H1 (cell line): ENCODE measurements around the gene ADGRB2. TPM values are rescaled to one million over a fixed set of nuclear protein-coding genes. Genes with fewer than 3 reads are reported as not detected.

ENCODE experiments used
- CTCF ChIA-PET: fragments of 300-600 bp; sonication (Branson Sonifier 250); formaldehyde crosslinking; loops from one replicate; lab custom pipeline; 2021; ENCODE audit not compliant: partially characterized antibody; lab: Charles Lee
- POLR2A ChIA-PET: fragments of 300-600 bp; sonication (Branson Sonifier 250); formaldehyde crosslinking; loops from one replicate; lab custom pipeline; 2021; ENCODE audit warnings: inconsistent platforms; ENCODE audit not compliant: partially characterized antibody; lab: Charles Lee
- DNase-seq, 2 experiments: peaks; one replicate each; pipeline versions ENCODE4 v3.0.0 to v3.0.0-alpha.2; 2010 to 2022; ENCODE audit warnings: low spot score in 2 of 2, low read depth in 1 of 2, mixed read lengths in 1 of 2
- FAIRE-seq: peaks from 2 replicates; lab custom pipeline; 2011; peaks lifted over from hg19 to GRCh38; lab: Jason Lieb, UNC
- H2AFZ ChIP-seq: 2 replicates; pipeline ENCODE4 v1.8.1; 2012; ENCODE audit warnings: low read length, inconsistent platforms
- H2AK5ac ChIP-seq: 2 replicates; pipeline ENCODE4 v1.6.1; 2013; ENCODE audit warnings: low read depth, low read length
- H2BK120ac ChIP-seq: replicated peaks from 2 replicates; pipeline ENCODE3; 2013; ENCODE audit warnings: low read depth, low read length, inconsistent platforms
- H2BK12ac ChIP-seq: 2 replicates; pipeline ENCODE4 v1.6.1; 2013; ENCODE audit warnings: low read depth, low read length
- H2BK15ac ChIP-seq: 2 replicates; pipeline ENCODE4 v1.6.1; 2013; ENCODE audit warnings: low read length
- H2BK20ac ChIP-seq: 2 replicates; pipeline ENCODE4 v1.6.1; 2013; ENCODE audit warnings: low read length
- H2BK5ac ChIP-seq: 2 replicates; pipeline ENCODE4 v1.6.1; 2013; ENCODE audit warnings: low read depth, low read length
- H3K14ac ChIP-seq: 2 replicates; pipeline ENCODE4 v1.6.1; 2013; ENCODE audit warnings: inconsistent platforms; ENCODE audit not compliant: insufficient read length
- H3K18ac ChIP-seq: 2 replicates; pipeline ENCODE4 v1.6.1; 2013; ENCODE audit warnings: low read length; ENCODE audit errors: extremely low read depth
- H3K23ac ChIP-seq: 2 replicates; pipeline ENCODE4 v1.6.1; 2013; ENCODE audit warnings: inconsistent platforms; ENCODE audit not compliant: insufficient read length
- H3K23me2 ChIP-seq: 2 replicates; pipeline ENCODE4 v1.6.1; 2013; ENCODE audit warnings: low read depth, low read length
- H3K27ac ChIP-seq: 2 replicates; pipeline ENCODE4 v1.6.1; 2011; ENCODE audit warnings: low read depth, low read length, inconsistent platforms
- H3K27me3 ChIP-seq, 4 experiments: replicated peaks in 1 of 4; 1 replicate in 1 of 4; 2 replicates in 3 of 4; pipeline versions ENCODE4 v1.6.1 to v1.8.1; 2011 to 2013; ENCODE audit warnings: low read length in 3 of 4, mild to moderate bottlenecking in 3 of 4, inconsistent platforms in 2 of 4, mixed read lengths in 2 of 4, moderate library complexity in 1 of 4; ENCODE audit not compliant: control insufficient read depth in 3 of 4, insufficient read depth in 3 of 4; ENCODE audit errors: extremely low read depth in 1 of 4
- H3K36me3 ChIP-seq, 4 experiments: 2 replicates each; pipeline versions ENCODE4 v1.6.1 to v1.8.1; 2011 to 2013; ENCODE audit warnings: mild to moderate bottlenecking in 4 of 4, low read length in 3 of 4, moderate library complexity in 2 of 4, control low read depth in 1 of 4, inconsistent platforms in 1 of 4; ENCODE audit not compliant: insufficient read depth in 4 of 4, control insufficient read depth in 2 of 4
- H3K4ac ChIP-seq: replicated peaks from 2 replicates; pipeline ENCODE3; 2013; ENCODE audit warnings: low read length, low read depth, mixed read lengths, inconsistent platforms; ENCODE audit not compliant: insufficient read length
- H3K4me1 ChIP-seq, 4 experiments: replicated peaks in 1 of 4; 1 replicate in 1 of 4; 2 replicates in 3 of 4; pipeline versions ENCODE4 v1.6.1 to v1.8.1; 2011 to 2013; ENCODE audit warnings: low read length in 3 of 4, inconsistent platforms in 2 of 4, mixed read lengths in 1 of 4; ENCODE audit not compliant: insufficient read depth in 4 of 4, control insufficient read depth in 3 of 4
- H3K4me2 ChIP-seq, 2 experiments: 2 replicates each; pipeline versions ENCODE4 v1.6.1 to v1.8.1; 2011 to 2013; ENCODE audit warnings: low read depth in 2 of 2, low read length in 2 of 2, control low read depth in 1 of 2, inconsistent platforms in 1 of 2, mild to moderate bottlenecking in 1 of 2; ENCODE audit not compliant: insufficient read depth in 1 of 2
- H3K4me3 ChIP-seq, 4 experiments: fragments of 200-600, 300-600 bp in 1 of 4; sonication (generic), shearing (Covaris generic), sonication (Bioruptor Twin) in 1 of 4; 2 replicates each; pipeline versions ENCODE4 v1.5.1 to v1.8.1; 2011 to 2016; ENCODE audit warnings: low read length in 4 of 4, low read depth in 3 of 4, control low read depth in 2 of 4, inconsistent platforms in 2 of 4, mild to moderate bottlenecking in 2 of 4, mixed read lengths in 1 of 4, moderate library complexity in 1 of 4; ENCODE audit not compliant: insufficient read depth in 2 of 4; ENCODE audit errors: extremely low read depth in 1 of 4
- H3K56ac ChIP-seq: replicated peaks from 2 replicates; pipeline ENCODE3; 2013; ENCODE audit warnings: low read depth, mild to moderate bottlenecking, mixed read lengths, low read length, inconsistent platforms; ENCODE audit not compliant: insufficient read length
- H3K79me1 ChIP-seq: 2 replicates; pipeline ENCODE4 v1.6.1; 2013; ENCODE audit warnings: low read depth, low read length, control low read depth
- H3K79me2 ChIP-seq, 2 experiments: 2 replicates each; pipeline versions ENCODE4 v1.6.1 to v1.8.1; 2012 to 2013; ENCODE audit warnings: low read length in 2 of 2, mild to moderate bottlenecking in 2 of 2, inconsistent platforms in 1 of 2; ENCODE audit not compliant: insufficient read depth in 2 of 2, control insufficient read depth in 1 of 2
- H3K9ac ChIP-seq, 4 experiments: replicated peaks in 1 of 4; 1 replicate in 1 of 4; 2 replicates in 3 of 4; pipeline versions ENCODE4 v1.6.1 to v1.8.1; 2011 to 2013; ENCODE audit warnings: low read depth in 3 of 4, low read length in 3 of 4, control low read depth in 2 of 4, mild to moderate bottlenecking in 2 of 4, moderate library complexity in 2 of 4, inconsistent platforms in 1 of 4; ENCODE audit errors: extremely low read depth in 1 of 4
- H3K9me3 ChIP-seq, 2 experiments: 2 replicates each; pipeline versions ENCODE4 v1.6.1 to v1.8.1; 2012 to 2013; ENCODE audit warnings: mild to moderate bottlenecking in 2 of 2, moderate library complexity in 2 of 2, control low read depth in 1 of 2, inconsistent platforms in 1 of 2, low read depth in 1 of 2, low read length in 1 of 2, mixed read lengths in 1 of 2; ENCODE audit not compliant: insufficient read depth in 2 of 2
- H4K20me1 ChIP-seq, 2 experiments: replicated peaks in 1 of 2; 2 replicates each; pipeline versions ENCODE3 to v1.8.1; 2011 to 2013; ENCODE audit warnings: inconsistent platforms in 2 of 2, low read length in 2 of 2, mild to moderate bottlenecking in 1 of 2; ENCODE audit not compliant: insufficient read depth in 2 of 2, control insufficient read depth in 1 of 2
- H4K5ac ChIP-seq: 2 replicates; pipeline ENCODE4 v1.6.1; 2013; ENCODE audit warnings: low read length, low read depth, mixed read lengths, inconsistent platforms; ENCODE audit not compliant: insufficient read length
- H4K8ac ChIP-seq: 2 replicates; pipeline ENCODE4 v1.8.0; 2013; ENCODE audit warnings: mild to moderate bottlenecking, moderate library complexity, low read length, inconsistent platforms; ENCODE audit not compliant: insufficient read depth; ENCODE audit errors: extremely low read depth
- H4K91ac ChIP-seq: replicated peaks from 2 replicates; pipeline ENCODE3; 2013; ENCODE audit warnings: low read length, mixed read lengths, inconsistent platforms; ENCODE audit not compliant: insufficient read length
- GTF2F1 ChIP-seq: IDR thresholded peaks from 2 replicates; pipeline ENCODE4 v1.6.1; 2012; ENCODE audit warnings: low read depth, low read length, improper control_type of control experiment, borderline replicate concordance
- JUN ChIP-seq: IDR thresholded peaks from 2 replicates; pipeline ENCODE4 v1.6.1; 2011; ENCODE audit warnings: low read depth, mild to moderate bottlenecking, improper control_type of control experiment, low read length
- JUND ChIP-seq: IDR thresholded peaks from 2 replicates; pipeline ENCODE4 v1.6.1; 2011; ENCODE audit warnings: mild to moderate bottlenecking, improper control_type of control experiment, low read length
- NANOG ChIP-seq: IDR thresholded peaks from 2 replicates; pipeline ENCODE4 v1.6.1; 2011; ENCODE audit warnings: low read length, low read depth, mild to moderate bottlenecking, inconsistent platforms; ENCODE audit not compliant: insufficient read depth, poor library complexity, severe bottlenecking
- NRF1 ChIP-seq: IDR thresholded peaks from 2 replicates; pipeline ENCODE4 v1.6.1; 2011; ENCODE audit warnings: mild to moderate bottlenecking, low read depth, low read length, improper control_type of control experiment
- POU5F1 ChIP-seq: IDR thresholded peaks from 2 replicates; pipeline ENCODE4 v1.6.1; 2011; ENCODE audit warnings: low read depth, mild to moderate bottlenecking, low read length, moderate library complexity
- SAP30 ChIP-seq: fragments of 300-600 bp; sonication (generic); IDR thresholded peaks from 2 replicates; pipeline ENCODE4 v1.7.1; 2012; ENCODE audit warnings: low read length, moderate library complexity, mild to moderate bottlenecking, inconsistent platforms; ENCODE audit not compliant: insufficient read depth, insufficient replicate concordance
- SP4 ChIP-seq: IDR thresholded peaks from 2 replicates; pipeline ENCODE4 v1.6.1; 2012; ENCODE audit warnings: low read length, inconsistent platforms
- SUZ12 ChIP-seq: fragments of 200-600 bp; sonication (generic); IDR thresholded peaks from 2 replicates; pipeline ENCODE4 v1.6.1; 2012; ENCODE audit warnings: mild to moderate bottlenecking, inconsistent platforms, low read length, moderate library complexity, mixed read lengths
- TAF1 ChIP-seq: IDR thresholded peaks from 2 replicates; pipeline ENCODE4 v1.6.1; 2011; ENCODE audit warnings: mild to moderate bottlenecking, low read depth, low read length
- TAF7 ChIP-seq: optimal IDR thresholded peaks from 2 replicates; pipeline ENCODE3; 2011; ENCODE audit warnings: low read depth, mild to moderate bottlenecking, inconsistent platforms, low read length, moderate library complexity, borderline replicate concordance
- TCF12 ChIP-seq: IDR thresholded peaks from 2 replicates; pipeline ENCODE4 v1.6.1; 2011; ENCODE audit warnings: low read depth, mild to moderate bottlenecking, low read length
- WGBS, 2 experiments: shearing (Covaris generic) in 1 of 2; methylation state at CpG; one replicate each; pipeline versions ENCODE4 v1.1.6 to v1.1.7; 2013 to 2015; ENCODE audit warnings: low lambda C conversion rate in 2 of 2, mixed read lengths in 2 of 2, inconsistent platforms in 1 of 2, low coverage in 1 of 2, missing lambda C conversion rate in 1 of 2; ENCODE audit not compliant: insufficient replicate concordance in 2 of 2, insufficient coverage in 1 of 2, insufficient read length in 1 of 2; ENCODE audit errors: extremely low coverage in 1 of 2, missing lambda C conversion rate in 1 of 2; 5-methylcytosine and 5-hydroxymethylcytosine counted together
- polyA plus RNA-seq, 7 experiments: library from polyadenylated mRNA; depleted of rRNA in 3 of 7; stranded (reverse) in 5 of 7; unstranded in 2 of 7; fragments of >200 nt in 5 of 7; fragments of 200-250 nt in 2 of 7; gene quantifications; 1 replicate in 5 of 7; 2 replicates in 1 of 7; 4 replicates in 1 of 7; pipeline versions ENCODE4 v1.2.1 to v1.2.3, GENCODE V29; 2011 to 2013; ENCODE audit warnings: missing spikeins in 2 of 7, mixed read lengths in 2 of 7
- total RNA-seq: library from RNA; stranded (reverse); fragmentation: NEBNext Ultra II Directional; extraction: Animal tissue kit (Norgen Biotek cat#: 25700); gene quantifications from 2 replicates; pipeline ENCODE4 v1.2.1, GENCODE V29; 2021
- TF ChIP-seq, protein P1 (sequence below): IDR thresholded peaks from 2 replicates; pipeline ENCODE4 v1.6.1; 2012; ENCODE audit warnings: inconsistent platforms

Gene ADGRB2
- total and polyA plus RNA-seq, 2 of the 8 experiments (the other 6 are each of a cell fraction or from before 2014, with no cell fraction given): 15.6 to 26.2 TPM

GRCh38 chr1:31799196-31799894, 35.2 kb upstream of the ADGRB2 start:
- H3K27ac ChIP-seq: no peak overlapping the region
- no peak overlapping the region for H3K4me3 ChIP-seq
- no peak overlapping the region for H2AFZ ChIP-seq
- no peak overlapping the region for H2BK20ac ChIP-seq
- no peak overlapping the region for H3K18ac ChIP-seq
- H3K79me1 ChIP-seq: no peaks in the 10 kb centered on the region
- no peak overlapping the region for H3K23ac ChIP-seq
- peaks cover 0 to 16% (median 8%) of the 10 kb centered on the region in 4 experiments; a peak in 5 of 7 replicates for H3K4me1 ChIP-seq
- peaks cover 0 to 3% (median 0%) of the 10 kb centered on the region in 4 experiments; a peak in 2 of 7 replicates for H3K27me3 ChIP-seq
- H2BK12ac ChIP-seq: peak overlapping the region; percentile 34; the same call in 1 of the 2 replicates
- no peak overlapping the region for H4K5ac ChIP-seq
- WGBS, 2 experiments: 81% methylated on average over 9 of the region's 9 CpGs; no CpG with 5 or more reads in 1 of the 2 experiments
- H2BK120ac ChIP-seq: no peak overlapping the region
- no peak overlapping the region for H3K56ac ChIP-seq
- H3K9ac ChIP-seq: no peak overlapping the region
- H3K36me3 ChIP-seq: no peaks in the 10 kb centered on the region
- H3K4me2 ChIP-seq: no peak overlapping the region
- peak overlapping the region; percentile 83 for H4K91ac ChIP-seq
- H2AK5ac ChIP-seq: no peak overlapping the region
- no peak for DNase-seq
- H3K9me3 ChIP-seq: no peaks in the 10 kb centered on the region
- ChIA-PET CTCF (interaction anchor here (1.1 to 5.5 kb wide), 9 partner anchors 9 to 165 kb away, joined by 3 to 44 read pairs (median 6); partner anchors contain the start of gene SPOCD1), POLR2A (interaction anchor here (0.6 to 1.7 kb wide), 4 partner anchors 12 to 148 kb away, joined by 3 to 4 read pairs (median 4); no protein-coding TSS in a partner anchor)
- no peak overlapping the region for H4K8ac ChIP-seq
- no peaks in the 10 kb centered on the region for H3K79me2 ChIP-seq
- H2BK15ac ChIP-seq: no peak overlapping the region
- no peak for FAIRE-seq
- H3K23me2 ChIP-seq: no peaks in the 10 kb centered on the region; the same call in 1 of the 2 replicates
- H4K20me1 ChIP-seq: no peaks in the 10 kb centered on the region
- no peak overlapping the region for H2BK5ac ChIP-seq
- no peak overlapping the region for H3K4ac ChIP-seq
- H3K14ac ChIP-seq: no peak overlapping the region
- TF ChIP-seq POU5F1: no peak
- no peak for TF ChIP-seq JUND
- TF ChIP-seq SUZ12: no peak
- no peak for TF ChIP-seq GTF2F1
- no peak for TF ChIP-seq NRF1
- no peak for TF ChIP-seq JUN
- TF ChIP-seq TCF12: no peak
- TF ChIP-seq TAF7: no peak
- TF ChIP-seq, protein P1, sequence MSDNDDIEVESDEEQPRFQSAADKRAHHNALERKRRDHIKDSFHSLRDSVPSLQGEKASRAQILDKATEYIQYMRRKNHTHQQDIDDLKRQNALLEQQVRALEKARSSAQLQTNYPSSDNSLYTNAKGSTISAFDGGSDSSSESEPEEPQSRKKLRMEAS: no peak
- TF ChIP-seq TAF1: no peak
- TF ChIP-seq SAP30: no peak
- no peak for TF ChIP-seq NANOG
- no peak for TF ChIP-seq SP4
